Measurements from ENCODE around the gene TK2.

TK2 gene

DNA sequence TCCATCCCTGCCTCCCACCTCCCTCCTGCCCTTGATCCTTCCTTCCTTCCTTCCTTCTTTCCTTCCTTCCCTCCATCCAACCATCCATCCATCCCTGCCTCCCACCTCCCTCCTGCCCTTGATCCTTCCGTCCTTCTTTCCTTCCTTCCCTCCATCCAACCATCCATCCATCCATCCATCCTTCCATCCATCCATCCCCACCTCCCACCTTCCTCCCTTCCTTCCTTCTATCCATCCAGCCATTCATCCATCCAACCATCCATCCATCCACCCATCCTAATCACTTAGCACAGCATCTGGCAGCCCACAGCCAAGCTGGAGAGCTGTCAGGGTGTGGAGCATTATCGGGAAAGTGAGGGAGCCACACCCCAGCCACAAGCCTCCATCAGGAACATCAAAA is 54.5 kb downstream of the TK2 start:
- no peak for TF ChIP-seq CTCF (conservative IDR thresholded peaks at IDR 0.05; ENCODE audit: low read length)
- TF ChIP-seq EZH2phosphoT487 (IDR thresholded peaks at IDR 0.05; ENCODE audit: borderline replicate concordance) = no peak
- no peak overlapping the region for H2AFZ ChIP-seq (ENCODE audit: low read length)
- H3K4me3 ChIP-seq (ENCODE audit: low read length, poor library complexity, severe bottlenecking) = no peak overlapping the region
- no peaks in the 10 kb centered on the region for H3F3A ChIP-seq (ENCODE audit: low read depth)
- no peaks in the 10 kb centered on the region for H3K9me2 ChIP-seq (replicated peaks; ENCODE audit: low read depth, low read length)
- no peaks in the 10 kb centered on the region for H4K20me1 ChIP-seq (ENCODE audit: insufficient read depth, low read length, poor library complexity, severe bottlenecking)
- H3K27me3 ChIP-seq (ENCODE audit: insufficient read depth, low read length, poor library complexity, severe bottlenecking) = no peaks in the 10 kb centered on the region
- H3K4me1 ChIP-seq (ENCODE audit: insufficient read depth, low read length, poor library complexity, severe bottlenecking) = peaks cover 7% of the 10 kb centered on the region
- H3K9me3 ChIP-seq (ENCODE audit: insufficient read depth, low read depth, low read length) = no peaks in the 10 kb centered on the region
- H3K4me2 ChIP-seq (ENCODE audit: low read depth, low read length, poor library complexity, severe bottlenecking) = no peak overlapping the region
- no peak overlapping the region for H3K9ac ChIP-seq (ENCODE audit: low read depth, low read length, poor library complexity, severe bottlenecking)
- no peaks in the 10 kb centered on the region for H3K79me2 ChIP-seq (ENCODE audit: insufficient read depth, low read length)
- no peaks in the 10 kb centered on the region for H3K36me3 ChIP-seq (ENCODE audit: insufficient read depth, low read length)

DNA sequence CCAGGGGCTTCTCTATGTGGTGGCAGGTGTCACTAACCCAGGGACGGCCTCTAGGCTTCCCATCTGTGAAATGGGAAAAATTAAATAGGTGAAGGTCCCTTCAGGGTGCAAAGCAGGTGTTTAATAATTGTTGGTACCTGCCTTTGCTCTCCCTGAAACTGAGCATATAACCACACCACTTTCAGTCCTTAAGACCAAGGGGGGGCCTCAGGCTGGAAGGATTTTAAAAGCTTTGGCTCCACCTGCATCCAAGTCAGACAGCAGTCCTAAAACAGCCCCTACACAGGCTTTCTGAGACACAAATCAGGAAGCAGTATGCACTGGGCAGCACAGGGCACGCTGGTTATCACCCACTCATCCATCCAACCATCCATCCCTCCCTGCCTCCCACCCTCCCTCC is 55.0 kb downstream of the TK2 start:
- H3K79me2 ChIP-seq (ENCODE audit: insufficient read depth, low read length) = no peaks in the 10 kb centered on the region
- H3K4me1 ChIP-seq (ENCODE audit: insufficient read depth, low read length, poor library complexity, severe bottlenecking) = peaks cover 7% of the 10 kb centered on the region
- H3K27me3 ChIP-seq (ENCODE audit: insufficient read depth, low read length, poor library complexity, severe bottlenecking) = no peaks in the 10 kb centered on the region
- no peaks in the 10 kb centered on the region for H3K9me2 ChIP-seq (replicated peaks; ENCODE audit: low read depth, low read length)
- no peak overlapping the region for H3K9ac ChIP-seq (ENCODE audit: low read depth, low read length, poor library complexity, severe bottlenecking)
- H3K36me3 ChIP-seq (ENCODE audit: insufficient read depth, low read length) = no peaks in the 10 kb centered on the region
- no peak overlapping the region for H2AFZ ChIP-seq (ENCODE audit: low read length)
- TF ChIP-seq CTCF (conservative IDR thresholded peaks at IDR 0.05; ENCODE audit: low read length) = no peak
- no peak for TF ChIP-seq EZH2phosphoT487 (IDR thresholded peaks at IDR 0.05; ENCODE audit: borderline replicate concordance)
- no peaks in the 10 kb centered on the region for H3F3A ChIP-seq (ENCODE audit: low read depth)
- H3K9me3 ChIP-seq (ENCODE audit: insufficient read depth, low read depth, low read length) = no peaks in the 10 kb centered on the region
- H3K4me2 ChIP-seq (ENCODE audit: low read depth, low read length, poor library complexity, severe bottlenecking) = no peak overlapping the region
- no peak overlapping the region for H3K4me3 ChIP-seq (ENCODE audit: low read length, poor library complexity, severe bottlenecking)
- no peaks in the 10 kb centered on the region for H4K20me1 ChIP-seq (ENCODE audit: insufficient read depth, low read length, poor library complexity, severe bottlenecking)

- Histone ChIP-seq H4K20me1 (ENCODE audit: insufficient read depth, low read length, poor library complexity, severe bottlenecking) (no peaks in the 10 kb centered on the region), H3K4me1 (ENCODE audit: insufficient read depth, low read length, poor library complexity, severe bottlenecking) (peaks cover 7% of the 10 kb centered on the region), H3K9ac (ENCODE audit: low read depth, low read length, poor library complexity, severe bottlenecking) (no peak overlapping the region), H3K4me3 (ENCODE audit: low read length, poor library complexity, severe bottlenecking) (no peak overlapping the region), H3K79me2 (ENCODE audit: insufficient read depth, low read length) (no peaks in the 10 kb centered on the region), H3F3A (ENCODE audit: low read depth) (no peaks in the 10 kb centered on the region), H3K27me3 (ENCODE audit: insufficient read depth, low read length, poor library complexity, severe bottlenecking) (no peaks in the 10 kb centered on the region), H3K9me3 (ENCODE audit: insufficient read depth, low read depth, low read length) (no peaks in the 10 kb centered on the region), H3K36me3 (ENCODE audit: insufficient read depth, low read length) (no peaks in the 10 kb centered on the region), H3K4me2 (ENCODE audit: low read depth, low read length, poor library complexity, severe bottlenecking) (no peak overlapping the region), H3K9me2 (replicated peaks; ENCODE audit: low read depth, low read length) (no peaks in the 10 kb centered on the region), H2AFZ (ENCODE audit: low read length) (no peak overlapping the region)
- TF ChIP-seq EZH2phosphoT487 (IDR thresholded peaks at IDR 0.05; ENCODE audit: borderline replicate concordance) = no peak
- TF ChIP-seq CTCF (conservative IDR thresholded peaks at IDR 0.05; ENCODE audit: low read length) = no peak
Observed at GRCh38 chr16:66493490-66494401, 56.2 kb downstream of the TK2 start.

Measured in Loucy (cell line).